Karpas-422 (cell line): ENCODE results near the gene AMACR. TPM values are rescaled to one million over a fixed set of nuclear protein-coding genes. Genes with fewer than 3 reads are reported as not detected.

Experiments used
- DNase-seq: peaks from one replicate; pipeline ENCODE4 v3.0.0-alpha.2; 2015
- H2AFZ ChIP-seq: fragments of 200-600 bp; sonication (generic); 2 replicates; pipeline ENCODE4 v1.6.1; 2014; ENCODE audit warnings: antibody characterized with exemption, low read length, mixed read lengths
- H3K27ac ChIP-seq: fragments of 200-600 bp; sonication (generic); 2 replicates; pipeline ENCODE4 v1.5.1; 2014; ENCODE audit warnings: mild to moderate bottlenecking, low read length, moderate library complexity
- H3K27me3 ChIP-seq: fragments of 200-600 bp; sonication (generic); 2 replicates; pipeline ENCODE4 v1.6.1; 2014; ENCODE audit warnings: low read length, mixed read lengths
- H3K36me3 ChIP-seq: fragments of 200-600 bp; sonication (generic); 2 replicates; pipeline ENCODE4 v1.6.1; 2014; ENCODE audit warnings: low read length, mixed read lengths; ENCODE audit not compliant: insufficient read depth
- H3K4me1 ChIP-seq: fragments of 200-600 bp; sonication (generic); 2 replicates; pipeline ENCODE4 v1.6.1; 2014; ENCODE audit warnings: mild to moderate bottlenecking, low read length, mixed read lengths
- H3K4me2 ChIP-seq: fragments of 200-600 bp; sonication (generic); 2 replicates; pipeline ENCODE4 v1.6.1; 2014; ENCODE audit warnings: low read length, low read depth, mild to moderate bottlenecking; ENCODE audit not compliant: poor library complexity, severe bottlenecking
- H3K4me3 ChIP-seq: fragments of 200-600 bp; sonication (generic); 2 replicates; pipeline ENCODE4 v1.5.1; 2014; ENCODE audit warnings: mild to moderate bottlenecking, antibody characterized with exemption, low read length, mixed read lengths
- H3K79me2 ChIP-seq: fragments of 200-600 bp; sonication (generic); 2 replicates; pipeline ENCODE4 v1.6.1; 2014; ENCODE audit warnings: mild to moderate bottlenecking, low read length, mixed read lengths
- H3K9ac ChIP-seq: fragments of 200-600 bp; sonication (generic); 2 replicates; pipeline ENCODE4 v1.6.0; 2014; ENCODE audit warnings: low read length
- H3K9me2 ChIP-seq: fragments of 200-600 bp; sonication (generic), shearing (Covaris generic); replicated peaks from 2 replicates; pipeline ENCODE4 v1.6.0; 2014; ENCODE audit warnings: mild to moderate bottlenecking, low read length, moderate library complexity; ENCODE audit not compliant: insufficient read depth
- H3K9me3 ChIP-seq: fragments of 300-700, 200-600 bp; sonication (generic); 2 replicates; pipeline ENCODE4 v1.6.1; 2014; ENCODE audit warnings: low read length, mixed read lengths
- H4K20me1 ChIP-seq: fragments of 200-600 bp; sonication (generic); 2 replicates; pipeline ENCODE4 v1.6.1; 2014; ENCODE audit warnings: mild to moderate bottlenecking, antibody characterized with exemption, low read length, low read depth; ENCODE audit not compliant: insufficient read depth
- total RNA-seq: library from RNA; depleted of rRNA; stranded (reverse); fragments of >200 nt; shearing (Covaris generic); gene quantifications from 2 replicates; pipeline ENCODE4 v1.2.3, GENCODE V29; 2014; ENCODE audit warnings: low replicate concordance

Gene AMACR
- total RNA-seq, 1 experiment from 2014 or later: 10.5 TPM

- no peaks in the 10 kb centered on the region for H3K27me3 ChIP-seq
- DNase-seq: no peak
- no peaks in the 10 kb centered on the region for H3K4me1 ChIP-seq
- H3K36me3 ChIP-seq: no peaks in the 10 kb centered on the region
- H3K9me2 ChIP-seq: no peaks in the 10 kb centered on the region
- no peak overlapping the region for H3K4me3 ChIP-seq
- H4K20me1 ChIP-seq: no peaks in the 10 kb centered on the region
- no peak overlapping the region for H2AFZ ChIP-seq
- H3K9ac ChIP-seq: no peak overlapping the region
- no peaks in the 10 kb centered on the region for H3K9me3 ChIP-seq
- no peak overlapping the region for H3K27ac ChIP-seq
- H3K79me2 ChIP-seq: no peaks in the 10 kb centered on the region
- H3K4me2 ChIP-seq: no peak overlapping the region
Observed at GRCh38 chr5:33944543-33945132, 63.2 kb downstream of the AMACR start.

GRCh38 chr5:33941090-33941489 is 66.8 kb downstream of the AMACR start:
- Histone ChIP-seq H3K4me2 (no peak overlapping the region), H3K27ac (no peak overlapping the region), H3K79me2 (no peaks in the 10 kb centered on the region), H3K9me2 (no peaks in the 10 kb centered on the region), H3K9me3 (no peaks in the 10 kb centered on the region), H3K27me3 (no peaks in the 10 kb centered on the region), H2AFZ (no peak overlapping the region), H3K36me3 (no peaks in the 10 kb centered on the region), H4K20me1 (no peaks in the 10 kb centered on the region), H3K4me3 (no peak overlapping the region), H3K9ac (no peak overlapping the region), H3K4me1 (no peaks in the 10 kb centered on the region)
- DNase-seq: no peak

GRCh38 chr5:33939556-33940262 is 68.1 kb downstream of the AMACR start:
- Histone ChIP-seq H3K4me1 (no peaks in the 10 kb centered on the region), H3K4me2 (no peak overlapping the region), H3K9me3 (no peaks in the 10 kb centered on the region), H3K79me2 (no peaks in the 10 kb centered on the region), H3K9ac (no peak overlapping the region), H2AFZ (no peak overlapping the region), H3K4me3 (no peak overlapping the region), H3K36me3 (no peaks in the 10 kb centered on the region), H3K27me3 (no peaks in the 10 kb centered on the region), H3K27ac (no peak overlapping the region), H3K9me2 (no peaks in the 10 kb centered on the region), H4K20me1 (no peaks in the 10 kb centered on the region)
- no peak for DNase-seq

- H3K79me2 ChIP-seq: no peaks in the 10 kb centered on the region
- no peaks in the 10 kb centered on the region for H3K36me3 ChIP-seq
- H3K4me3 ChIP-seq: no peak overlapping the region
- H3K27me3 ChIP-seq: no peaks in the 10 kb centered on the region
- H4K20me1 ChIP-seq: no peaks in the 10 kb centered on the region
- no peak overlapping the region for H3K9ac ChIP-seq
- DNase-seq: no peak
- no peaks in the 10 kb centered on the region for H3K9me3 ChIP-seq
- no peak overlapping the region for H2AFZ ChIP-seq
- H3K27ac ChIP-seq: no peak overlapping the region
- no peaks in the 10 kb centered on the region for H3K9me2 ChIP-seq
- no peak overlapping the region for H3K4me2 ChIP-seq
- no peaks in the 10 kb centered on the region for H3K4me1 ChIP-seq
Observed at GRCh38 chr5:33938881-33939280, 69.0 kb downstream of the AMACR start.

GRCh38 chr5:33938507-33938796 is 69.4 kb downstream of the AMACR start:
- H2AFZ ChIP-seq: no peak overlapping the region
- H3K9me2 ChIP-seq: no peaks in the 10 kb centered on the region
- no peak overlapping the region for H3K4me3 ChIP-seq
- no peaks in the 10 kb centered on the region for H4K20me1 ChIP-seq
- no peaks in the 10 kb centered on the region for H3K36me3 ChIP-seq
- H3K9ac ChIP-seq: no peak overlapping the region
- no peaks in the 10 kb centered on the region for H3K79me2 ChIP-seq
- no peaks in the 10 kb centered on the region for H3K27me3 ChIP-seq
- DNase-seq: no peak
- no peak overlapping the region for H3K27ac ChIP-seq
- H3K9me3 ChIP-seq: no peaks in the 10 kb centered on the region
- no peaks in the 10 kb centered on the region for H3K4me1 ChIP-seq
- H3K4me2 ChIP-seq: no peak overlapping the region

GRCh38 chr5:33937707-33938506 is 69.9 kb downstream of the AMACR start:
- H3K27me3 ChIP-seq: no peaks in the 10 kb centered on the region
- H4K20me1 ChIP-seq: no peaks in the 10 kb centered on the region
- no peak overlapping the region for H3K4me2 ChIP-seq
- H3K36me3 ChIP-seq: no peaks in the 10 kb centered on the region
- H2AFZ ChIP-seq: no peak overlapping the region
- no peaks in the 10 kb centered on the region for H3K9me3 ChIP-seq
- no peaks in the 10 kb centered on the region for H3K4me1 ChIP-seq
- H3K9ac ChIP-seq: no peak overlapping the region
- no peak overlapping the region for H3K4me3 ChIP-seq
- H3K79me2 ChIP-seq: no peaks in the 10 kb centered on the region
- H3K27ac ChIP-seq: no peak overlapping the region
- H3K9me2 ChIP-seq: no peaks in the 10 kb centered on the region
- no peak for DNase-seq

- H3K9ac ChIP-seq: no peak overlapping the region
- H3K4me1 ChIP-seq: no peaks in the 10 kb centered on the region
- H3K27ac ChIP-seq: no peak overlapping the region
- no peak overlapping the region for H3K4me2 ChIP-seq
- no peaks in the 10 kb centered on the region for H3K36me3 ChIP-seq
- H3K79me2 ChIP-seq: no peaks in the 10 kb centered on the region
- H3K4me3 ChIP-seq: no peak overlapping the region
- no peaks in the 10 kb centered on the region for H3K9me3 ChIP-seq
- H2AFZ ChIP-seq: no peak overlapping the region
- H3K27me3 ChIP-seq: no peaks in the 10 kb centered on the region
- no peaks in the 10 kb centered on the region for H4K20me1 ChIP-seq
- no peaks in the 10 kb centered on the region for H3K9me2 ChIP-seq
- DNase-seq: no peak
Observed at GRCh38 chr5:33937017-33937706, 70.7 kb downstream of the AMACR start.

GRCh38 chr5:33936381-33937016 is 71.4 kb downstream of the AMACR start, which contains the start of gene RXFP3:
RXFP3 (plus strand) TSS chr5:33936386; CDS start chr5:33936741, 355 bp downstream.
- H3K27me3 ChIP-seq: no peaks in the 10 kb centered on the region
- H3K27ac ChIP-seq: no peak within 1 kb of the TSS
- no peaks in the 10 kb centered on the region for H3K9me2 ChIP-seq
- H3K4me2 ChIP-seq: no peak within 1 kb of the TSS
- H4K20me1 ChIP-seq: no peaks in the 10 kb centered on the region
- no peak within 1 kb of the TSS for H3K9ac ChIP-seq
- H3K36me3 ChIP-seq: no peaks in the 10 kb centered on the region
- H3K79me2 ChIP-seq: no peaks in the 10 kb centered on the region
- H2AFZ ChIP-seq: no peak within 1 kb of the TSS
- no peaks in the 10 kb centered on the region for H3K4me1 ChIP-seq
- H3K9me3 ChIP-seq: no peaks in the 10 kb centered on the region
- no peak for DNase-seq
- no peak within 1 kb of the TSS for H3K4me3 ChIP-seq
